Lung (tissue), 12 donors: ENCODE measurements around the gene CLIP2. TPM values are rescaled to one million over a fixed set of nuclear protein-coding genes. Genes with fewer than 3 reads are reported as not detected.
"Not testable (repeated sequence)": the region's sequence is repeated elsewhere in the genome, so short reads cannot be mapped to it uniquely, and the experiment has no call there.

Experiments used
- ATAC-seq: fragments of 200-7000 bp; cut with Tn5 transposase; one replicate; pipeline ENCODE4 v1.9.1; 2020; ENCODE audit warnings: moderate number of reproducible peaks; ENCODE audit not compliant: insufficient read depth, low FRiP score
- DNase-seq, 3 donors: peaks; one replicate each; pipeline ENCODE4 v3.0.0-alpha.2; 2013 to 2017
- H3K27ac ChIP-seq, 2 donors: one replicate each; pipeline ENCODE4 v1.5.1; 2013; ENCODE audit warnings: mild to moderate bottlenecking in 2 of 2, moderate library complexity in 2 of 2, control low read depth in 1 of 2, inconsistent platforms in 1 of 2, low read depth in 1 of 2, low read length in 1 of 2
- H3K27me3 ChIP-seq, 3 donors: one replicate each; pipeline ENCODE4 v1.5.1; 2013; ENCODE audit warnings: low read length in 2 of 3; ENCODE audit not compliant: control insufficient read depth in 3 of 3, insufficient read depth in 3 of 3
- H3K36me3 ChIP-seq, 4 donors: one replicate each; pipeline ENCODE4 v1.5.1; 2013; ENCODE audit warnings: low read length in 4 of 4, mild to moderate bottlenecking in 1 of 4, moderate library complexity in 1 of 4; ENCODE audit not compliant: control insufficient read depth in 4 of 4, insufficient read depth in 4 of 4
- H3K4me1 ChIP-seq, 5 donors: one replicate each; pipeline ENCODE4 v1.5.1; 2013; ENCODE audit warnings: low read length in 5 of 5, mild to moderate bottlenecking in 2 of 5, moderate library complexity in 1 of 5; ENCODE audit not compliant: control insufficient read depth in 5 of 5, insufficient read depth in 5 of 5
- H3K4me3 ChIP-seq: one replicate; pipeline ENCODE4 v1.5.1; 2013; ENCODE audit warnings: mild to moderate bottlenecking, control low read depth, moderate library complexity
- H3K9ac ChIP-seq, 2 donors: one replicate each; pipeline ENCODE4 v1.5.1; 2013; ENCODE audit warnings: low read length in 2 of 2, control low read depth in 1 of 2; ENCODE audit not compliant: insufficient read depth in 1 of 2
- H3K9me3 ChIP-seq, 4 donors: one replicate each; pipeline ENCODE4 v1.5.1; 2013; ENCODE audit warnings: low read length in 3 of 4, mild to moderate bottlenecking in 1 of 4, moderate library complexity in 1 of 4; ENCODE audit not compliant: control insufficient read depth in 4 of 4, insufficient read depth in 3 of 4
- CTCF ChIP-seq: IDR thresholded peaks from 2 replicates; pipeline ENCODE4 v1.5.1; 2012; ENCODE audit warnings: mild to moderate bottlenecking; ENCODE audit errors: control extremely low read depth, extremely low read depth
- WGBS, 2 donors: extraction: QIAGEN DNeasy Blood & Tissue Kit; methylation state at CpG; one replicate each; pipeline ENCODE4 v1.1.7; 2013; 5-methylcytosine and 5-hydroxymethylcytosine counted together
- polyA plus RNA-seq, 2 donors: library from polyadenylated mRNA; stranded (reverse); fragments of 200-250 nt; gene quantifications; one replicate each; pipeline ENCODE4 v1.2.1, GENCODE V29; 2013
- total RNA-seq, 2 donors: library from RNA; depleted of rRNA in 1 of 2; stranded (reverse); fragments of >200 nt in 1 of 2; gene quantifications; one replicate each; pipeline ENCODE4 v1.2.1, GENCODE V29; 2014 to 2021
- donor health status: control.
- donor health status: control.
- donor health status: Bipolar disorder and iron deficiency.
- donor health status: healthy.
- donor health status: DM: yes; HTN: yes; CAD: no.

The CLIP2 gene
- total and polyA plus RNA-seq, 4 donors: 7.9 to 27.0 (median 14.9) TPM

- no peak for ATAC-seq
Observed at GRCh38 chr7:74418538-74418937, 129.3 kb downstream of the CLIP2 start.

GRCh38 chr7:74419232-74419631 is 130.0 kb downstream of the CLIP2 start:
- 54 to 56% methylated on average over 4 of the region's 4 CpGs for WGBS, 2 donors

More at GRCh38 chr7:74418538-74418937, 129.3 kb downstream of the CLIP2 start:
- H3K9me3 ChIP-seq: no peaks in the 10 kb centered on the region
- no peak for DNase-seq
- no peak overlapping the region for H3K4me3 ChIP-seq
- H3K27me3 ChIP-seq: no peaks in the 10 kb centered on the region
- WGBS, 2 donors: 84 to 86% methylated on average over 10 of the region's 10 CpGs
- peaks cover 0 to 4% (median 0%) of the 10 kb centered on the region in 5 donors for H3K4me1 ChIP-seq
- H3K27ac ChIP-seq: no peak overlapping the region
- H3K36me3 ChIP-seq: no peaks in the 10 kb centered on the region
- TF ChIP-seq CTCF: no peak
- H3K9ac ChIP-seq: no peak overlapping the region

GRCh38 chr7:74420006-74420405 is 130.8 kb downstream of the CLIP2 start:
- Histone ChIP-seq H3K4me3 (no peak overlapping the region), H3K9me3 (no peaks in the 10 kb centered on the region), H3K27ac (no peak overlapping the region), H3K4me1 (peaks cover 0 to 4% (median 0%) of the 10 kb centered on the region in 5 donors), H3K27me3 (no peaks in the 10 kb centered on the region), H3K9ac (no peak overlapping the region), H3K36me3 (no peaks in the 10 kb centered on the region)
- no peak for TF ChIP-seq CTCF
- no peak for ATAC-seq
- WGBS, 2 donors: 77 to 83% methylated on average over 4 of the region's 4 CpGs
- no peak for DNase-seq

More at GRCh38 chr7:74419232-74419631, 130.0 kb downstream of the CLIP2 start:
- not testable (repeated sequence) for H3K36me3 ChIP-seq, DNase-seq, H3K27ac ChIP-seq, H3K4me3 ChIP-seq, H3K9me3 ChIP-seq, H3K4me1 ChIP-seq, ATAC-seq, H3K27me3 ChIP-seq, H3K9ac ChIP-seq

GRCh38 chr7:74424291-74424880 is 135.2 kb downstream of the CLIP2 start:
- DNase-seq (no peak), ATAC-seq (no peak)
- no peak for TF ChIP-seq CTCF
- Histone ChIP-seq H3K9ac (no peak overlapping the region), H3K27me3 (no peaks in the 10 kb centered on the region), H3K4me1 (peaks cover 0 to 4% (median 0%) of the 10 kb centered on the region in 5 donors), H3K36me3 (no peaks in the 10 kb centered on the region), H3K4me3 (no peak overlapping the region), H3K9me3 (no peaks in the 10 kb centered on the region), H3K27ac (no peak overlapping the region)
- WGBS, 2 donors: 90 to 94% methylated on average over 10 of the region's 10 CpGs
